ENCODE results near the gene DOP1B. TPM values are rescaled to one million over a fixed set of nuclear protein-coding genes. Genes with fewer than 3 reads are reported as not detected.

DOP1B gene
- total and polyA plus RNA-seq, 10 of the 15 experiments (the other 5 are each of a cell fraction or from before 2014, with no cell fraction given) = 1.2 to 12.2 (median 4.3) TPM

GRCh38 chr21:36184545-36184944 lies 27.9 kb downstream of the DOP1B start:
- no peak overlapping the region for H3K4me3 ChIP-seq
- ChIA-PET POLR2A (no interaction called here), SMC1A (ENCODE audit: uncharacterized antibody, unreplicated experiment) (no interaction called here), CTCF (interaction anchor here (0.6 kb wide), 1 partner anchor 12 kb away, joined by 3 read pairs; no protein-coding TSS in a partner anchor), RAD21 (ENCODE audit: unreplicated experiment) (no interaction called here)
- DNase-seq (ENCODE audit: low read depth, low spot score) (no peak), ATAC-seq (no peak), FAIRE-seq (no peak)
- no TSS peak for BruUV-seq (replicated peaks)
- H4K20me1 ChIP-seq (ENCODE audit: control insufficient read depth, insufficient read depth) = no peaks in the 10 kb centered on the region
- in situ Hi-C loops (cut with MboI) (no loop called here), intact Hi-C loops (cut with micrococcal nuclease; ENCODE audit: unreplicated experiment) (no loop called here)
- H3K4me2 ChIP-seq (ENCODE audit: control insufficient read depth, insufficient read depth) = no peak overlapping the region
- no peak overlapping the region for H3K9ac ChIP-seq (ENCODE audit: control insufficient read depth, insufficient read depth, low read length)
- H3K36me3 ChIP-seq (ENCODE audit: control insufficient read depth in 2 of 2, insufficient read depth in 2 of 2, low read length in 1 of 2) = no peaks in the 10 kb centered on the region
- peaks cover 9% of the 10 kb centered on the region for H3K4me1 ChIP-seq (ENCODE audit: control insufficient read depth, insufficient read depth, low read length)
- no peaks in the 10 kb centered on the region for H3K79me2 ChIP-seq (ENCODE audit: control insufficient read depth, insufficient read depth, low read length)
- WGBS (ENCODE audit: insufficient coverage, insufficient replicate concordance, low lambda C conversion rate, missing lambda C conversion rate) = 91% methylated on average over 16 of the region's 16 CpGs
- H3K27ac ChIP-seq (ENCODE audit: control insufficient read depth, insufficient read depth) = no peak overlapping the region
- H3K27me3 ChIP-seq (replicated peaks in 1 of 2; ENCODE audit: control insufficient read depth in 2 of 2, insufficient read depth in 2 of 2, low read length in 1 of 2) = no peaks in the 10 kb centered on the region
- H3K9me3 ChIP-seq (replicated peaks; ENCODE audit: control insufficient read depth, insufficient read depth, low read length) = no peaks in the 10 kb centered on the region
- no peak overlapping the region for H2AFZ ChIP-seq (ENCODE audit: control insufficient read depth, low read depth, low read length)
- TF ChIP-seq, protein P1, sequence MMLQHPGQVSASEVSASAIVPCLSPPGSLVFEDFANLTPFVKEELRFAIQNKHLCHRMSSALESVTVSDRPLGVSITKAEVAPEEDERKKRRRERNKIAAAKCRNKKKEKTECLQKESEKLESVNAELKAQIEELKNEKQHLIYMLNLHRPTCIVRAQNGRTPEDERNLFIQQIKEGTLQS (IDR thresholded peaks at IDR 0.05; ENCODE audit: borderline replicate concordance, extremely low read depth, low read depth, low read length) = no peak
- TF ChIP-seq, protein P2, sequence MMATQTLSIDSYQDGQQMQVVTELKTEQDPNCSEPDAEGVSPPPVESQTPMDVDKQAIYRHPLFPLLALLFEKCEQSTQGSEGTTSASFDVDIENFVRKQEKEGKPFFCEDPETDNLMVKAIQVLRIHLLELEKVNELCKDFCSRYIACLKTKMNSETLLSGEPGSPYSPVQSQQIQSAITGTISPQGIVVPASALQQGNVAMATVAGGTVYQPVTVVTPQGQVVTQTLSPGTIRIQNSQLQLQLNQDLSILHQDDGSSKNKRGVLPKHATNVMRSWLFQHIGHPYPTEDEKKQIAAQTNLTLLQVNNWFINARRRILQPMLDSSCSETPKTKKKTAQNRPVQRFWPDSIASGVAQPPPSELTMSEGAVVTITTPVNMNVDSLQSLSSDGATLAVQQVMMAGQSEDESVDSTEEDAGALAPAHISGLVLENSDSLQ (IDR thresholded peaks at IDR 0.05) = no peak
- TF ChIP-seq ZBTB4 (CRISPR knock-in tag; IDR thresholded peaks at IDR 0.05) (no peak), ZNF622 (IDR thresholded peaks at IDR 0.05) (no peak), JUND (IDR thresholded peaks at IDR 0.05; ENCODE audit: low read depth, low read length) (no peak), ZNF24 (IDR thresholded peaks at IDR 0.05) (no peak), ZNF384 (IDR thresholded peaks at IDR 0.05; ENCODE audit: borderline replicate concordance, low read depth, low read length) (no peak), CREM (IDR thresholded peaks at IDR 0.05; ENCODE audit: low read depth) (no peak), NBN (IDR thresholded peaks at IDR 0.05) (no peak), PBX3 (IDR thresholded peaks at IDR 0.05; ENCODE audit: insufficient replicate concordance, low read depth, low read length) (no peak), MTA3 (IDR thresholded peaks at IDR 0.05; ENCODE audit: borderline replicate concordance, low read length) (no peak), BACH1 (IDR thresholded peaks at IDR 0.05; ENCODE audit: borderline replicate concordance) (no peak), TAF1 (IDR thresholded peaks at IDR 0.05; ENCODE audit: borderline replicate concordance, low read depth, low read length) (no peak), NR2C1 (IDR thresholded peaks at IDR 0.05) (no peak), SMAD5 (IDR thresholded peaks at IDR 0.05; ENCODE audit: low read depth) (no peak), RBBP5 (conservative IDR thresholded peaks at IDR 0.05) (no peak)
- TF ChIP-seq, protein P3, sequence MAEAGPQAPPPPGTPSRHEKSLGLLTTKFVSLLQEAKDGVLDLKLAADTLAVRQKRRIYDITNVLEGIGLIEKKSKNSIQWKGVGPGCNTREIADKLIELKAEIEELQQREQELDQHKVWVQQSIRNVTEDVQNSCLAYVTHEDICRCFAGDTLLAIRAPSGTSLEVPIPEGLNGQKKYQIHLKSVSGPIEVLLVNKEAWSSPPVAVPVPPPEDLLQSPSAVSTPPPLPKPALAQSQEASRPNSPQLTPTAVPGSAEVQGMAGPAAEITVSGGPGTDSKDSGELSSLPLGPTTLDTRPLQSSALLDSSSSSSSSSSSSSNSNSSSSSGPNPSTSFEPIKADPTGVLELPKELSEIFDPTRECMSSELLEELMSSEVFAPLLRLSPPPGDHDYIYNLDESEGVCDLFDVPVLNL (IDR thresholded peaks at IDR 0.05; ENCODE audit: low read depth, low read length) = no peak
